ENCODE data around the gene ERFL. TPM values are rescaled to one million over a fixed set of nuclear protein-coding genes. Genes with fewer than 3 reads are reported as not detected.

ERFL gene
- total and polyA plus RNA-seq, 4 donors, result 0.46 to 0.81 (median 0.51) TPM; not detected in 1

DNA sequence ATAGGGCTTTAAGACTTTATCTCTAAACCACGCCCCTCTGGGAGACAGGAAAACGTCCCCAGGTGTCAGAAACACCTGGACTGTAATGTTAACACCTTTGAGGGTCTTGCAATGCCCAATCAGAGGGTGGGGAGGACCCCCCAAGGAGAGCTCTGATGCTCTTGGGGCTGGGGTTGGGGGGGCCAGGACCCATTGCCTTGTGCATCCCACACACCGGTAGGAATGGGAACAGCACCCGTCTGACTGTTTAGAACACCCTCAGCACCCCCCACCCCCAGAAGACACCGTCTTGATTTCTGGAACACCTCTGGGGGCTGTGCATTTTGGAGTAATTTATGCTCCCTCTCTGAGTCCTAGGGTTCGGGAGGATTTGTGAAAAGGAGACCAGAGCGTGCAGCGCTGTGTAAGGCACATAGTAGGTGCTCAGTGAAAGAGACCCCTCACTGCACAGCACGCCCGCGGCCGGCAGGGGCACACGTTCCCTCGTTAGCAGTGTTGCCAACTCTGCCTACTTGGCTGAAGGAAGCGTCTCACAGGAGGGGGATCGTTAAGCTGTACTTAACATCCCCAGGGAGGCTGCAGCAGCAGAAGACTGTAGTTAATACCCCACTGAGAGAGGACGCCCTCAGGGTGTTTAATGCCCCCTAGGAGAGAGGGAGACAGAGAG is 2.8 kb upstream of the ERFL start:
- no peak for DNase-seq
- Histone ChIP-seq H3K4me3 (ENCODE audit: low read length in 2 of 2) (no peak overlapping the region), H3K9me3 (ENCODE audit: control insufficient read depth, low read length) (peaks cover 3% of the 10 kb centered on the region), H3K27me3 (ENCODE audit: control insufficient read depth in 1 of 2, insufficient read depth in 2 of 2, low read length in 1 of 2) (peaks cover 0 to 3% of the 10 kb centered on the region in 2 donors), H3K36me3 (ENCODE audit: control insufficient read depth in 1 of 2, insufficient read depth in 2 of 2, low read length in 1 of 2) (no peaks in the 10 kb centered on the region), H3K4me1 (ENCODE audit: control insufficient read depth in 1 of 2, insufficient read depth in 2 of 2, low read length in 2 of 2) (no peaks in the 10 kb centered on the region), H3K27ac (ENCODE audit: low read depth in 1 of 2, low read length in 2 of 2) (no peak overlapping the region)
- 5 to 7% methylated on average over 17 of the region's 17 CpGs for WGBS, 2 donors
- ATAC-seq (ENCODE audit: low FRiP score), result no peak
- intact Hi-C loops (cut with DNase I), result no loop called here

DNA sequence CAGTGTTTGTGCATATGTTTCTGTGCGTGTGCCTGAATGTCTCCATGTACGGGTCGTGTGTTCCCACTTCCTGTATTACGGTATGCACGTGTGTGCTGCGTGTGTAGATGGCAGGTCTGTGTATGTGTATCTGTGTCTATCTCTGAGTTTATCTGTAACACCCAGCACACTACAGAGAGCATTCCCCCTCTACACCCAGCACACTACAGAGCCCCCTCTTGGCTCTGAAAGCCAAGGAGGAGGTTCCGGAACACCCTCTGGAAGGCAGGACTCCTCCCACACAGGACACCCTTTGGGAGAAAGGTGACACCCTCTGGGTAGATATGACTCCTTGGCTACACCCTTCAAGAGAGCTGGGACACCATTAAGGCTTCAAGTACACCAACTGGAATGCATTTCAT is 2.1 kb upstream of the ERFL start:
- intact Hi-C loops (cut with DNase I), result no loop called here
- Histone ChIP-seq H3K9me3 (ENCODE audit: control insufficient read depth, low read length) (peaks cover 5% of the 10 kb centered on the region), H3K27me3 (ENCODE audit: control insufficient read depth in 1 of 2, insufficient read depth in 2 of 2, low read length in 1 of 2) (peaks cover 0 to 3% of the 10 kb centered on the region in 2 donors), H3K36me3 (ENCODE audit: control insufficient read depth in 1 of 2, insufficient read depth in 2 of 2, low read length in 1 of 2) (no peaks in the 10 kb centered on the region), H3K27ac (ENCODE audit: low read depth in 1 of 2, low read length in 2 of 2) (no peak overlapping the region), H3K4me1 (ENCODE audit: control insufficient read depth in 1 of 2, insufficient read depth in 2 of 2, low read length in 2 of 2) (no peaks in the 10 kb centered on the region), H3K4me3 (ENCODE audit: low read length in 2 of 2) (no peak overlapping the region)
- no peak for DNase-seq
- ATAC-seq (ENCODE audit: low FRiP score), result no peak
- WGBS, 2 donors, result 18 to 22% methylated on average over 7 of the region's 7 CpGs

DNA sequence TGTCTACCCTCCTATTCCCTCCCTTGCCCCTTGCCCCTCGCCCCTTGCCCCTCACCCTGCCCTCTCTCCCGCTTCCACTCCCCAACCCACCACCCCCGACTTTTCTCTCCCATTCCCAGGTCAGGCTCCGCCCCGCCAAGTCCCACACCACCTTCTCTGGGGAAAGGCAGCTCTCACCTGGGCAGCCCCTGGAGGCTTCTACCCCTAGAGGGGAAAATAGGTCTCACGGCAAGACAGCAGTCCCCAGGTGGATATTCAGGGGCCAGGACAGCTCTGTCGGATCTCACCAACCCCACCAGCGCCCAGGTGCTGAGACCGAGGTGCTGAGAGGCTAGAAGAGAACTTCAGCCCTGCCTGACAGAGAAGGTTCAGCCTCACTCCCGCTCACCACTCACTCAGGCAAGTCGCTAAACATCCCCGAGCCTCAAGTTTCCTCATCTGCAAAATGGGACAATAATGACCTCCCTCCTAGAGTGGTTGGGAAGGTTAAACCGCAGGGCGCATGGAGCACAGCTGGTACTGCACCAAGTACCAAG is 1.4 kb upstream of the ERFL start:
- H3K27me3 ChIP-seq (ENCODE audit: control insufficient read depth in 1 of 2, insufficient read depth in 2 of 2, low read length in 1 of 2), result peaks cover 0 to 3% of the 10 kb centered on the region in 2 donors

DNA sequence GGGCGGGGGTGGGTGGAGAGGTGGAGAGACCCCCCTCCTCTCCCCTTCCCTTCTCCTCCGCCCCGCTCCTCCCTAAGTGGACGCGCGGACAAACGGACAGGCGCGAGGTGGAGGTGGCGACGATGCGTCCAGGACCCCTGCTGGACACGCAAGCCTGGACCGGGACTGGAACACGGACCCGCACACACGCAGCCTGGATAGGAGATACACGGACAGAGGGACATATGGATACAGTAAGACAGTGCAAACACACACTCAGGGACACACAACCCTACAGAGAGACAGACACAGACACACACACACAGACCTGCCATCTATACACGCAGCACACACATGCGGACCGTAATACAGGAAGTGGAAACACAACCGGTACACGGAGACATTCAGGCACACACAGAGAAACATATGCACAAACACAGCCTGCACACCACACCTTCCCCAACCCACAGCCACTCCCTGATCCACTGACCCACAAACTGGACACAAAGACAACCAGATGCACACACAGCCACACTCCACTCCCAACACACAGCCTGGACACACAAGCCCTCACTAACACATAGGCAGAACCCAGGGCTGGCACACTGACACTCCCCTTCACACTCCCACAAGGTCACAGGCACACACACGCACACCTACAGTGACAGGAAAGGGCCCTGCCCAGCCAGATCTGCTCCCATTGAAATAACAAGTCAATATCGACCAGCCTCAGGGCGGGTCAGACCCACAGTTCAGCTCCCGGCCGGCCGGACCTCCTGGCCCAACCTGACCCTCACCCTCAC is 696 bp upstream of the ERFL start:
- DNase-seq (no peak), ATAC-seq (ENCODE audit: low FRiP score) (no peak)
- peaks cover 5% of the 10 kb centered on the region for H3K9me3 ChIP-seq (ENCODE audit: control insufficient read depth, low read length)
- no peaks in the 10 kb centered on the region for H3K4me1 ChIP-seq (ENCODE audit: control insufficient read depth in 1 of 2, insufficient read depth in 2 of 2, low read length in 2 of 2)
- no peak overlapping the region for H3K4me3 ChIP-seq (ENCODE audit: low read length in 2 of 2)
- H3K27me3 ChIP-seq (ENCODE audit: control insufficient read depth in 1 of 2, insufficient read depth in 2 of 2, low read length in 1 of 2), result peaks cover 0 to 3% of the 10 kb centered on the region in 2 donors
- 3 to 5% methylated on average over 23 to 29 of the region's 29 CpGs for WGBS, 2 donors
- H3K27ac ChIP-seq (ENCODE audit: low read depth in 1 of 2, low read length in 2 of 2), result no peak overlapping the region
- intact Hi-C loops (cut with DNase I), result no loop called here
- no peaks in the 10 kb centered on the region for H3K36me3 ChIP-seq (ENCODE audit: control insufficient read depth in 1 of 2, insufficient read depth in 2 of 2, low read length in 1 of 2)

More for the DNA sequence above, 1.4 kb upstream of the ERFL start:
- H3K4me1 ChIP-seq (ENCODE audit: control insufficient read depth in 1 of 2, insufficient read depth in 2 of 2, low read length in 2 of 2), result no peaks in the 10 kb centered on the region
- no peak overlapping the region for H3K4me3 ChIP-seq (ENCODE audit: low read length in 2 of 2)
- intact Hi-C loops (cut with DNase I), result no loop called here
- H3K36me3 ChIP-seq (ENCODE audit: control insufficient read depth in 1 of 2, insufficient read depth in 2 of 2, low read length in 1 of 2), result no peaks in the 10 kb centered on the region
- WGBS, 2 donors, result 18 to 19% methylated on average over 14 of the region's 14 CpGs
- DNase-seq, result no peak
- H3K9me3 ChIP-seq (ENCODE audit: control insufficient read depth, low read length), result peaks cover 5% of the 10 kb centered on the region
- ATAC-seq (ENCODE audit: low FRiP score), result no peak
- no peak overlapping the region for H3K27ac ChIP-seq (ENCODE audit: low read depth in 1 of 2, low read length in 2 of 2)

DNA sequence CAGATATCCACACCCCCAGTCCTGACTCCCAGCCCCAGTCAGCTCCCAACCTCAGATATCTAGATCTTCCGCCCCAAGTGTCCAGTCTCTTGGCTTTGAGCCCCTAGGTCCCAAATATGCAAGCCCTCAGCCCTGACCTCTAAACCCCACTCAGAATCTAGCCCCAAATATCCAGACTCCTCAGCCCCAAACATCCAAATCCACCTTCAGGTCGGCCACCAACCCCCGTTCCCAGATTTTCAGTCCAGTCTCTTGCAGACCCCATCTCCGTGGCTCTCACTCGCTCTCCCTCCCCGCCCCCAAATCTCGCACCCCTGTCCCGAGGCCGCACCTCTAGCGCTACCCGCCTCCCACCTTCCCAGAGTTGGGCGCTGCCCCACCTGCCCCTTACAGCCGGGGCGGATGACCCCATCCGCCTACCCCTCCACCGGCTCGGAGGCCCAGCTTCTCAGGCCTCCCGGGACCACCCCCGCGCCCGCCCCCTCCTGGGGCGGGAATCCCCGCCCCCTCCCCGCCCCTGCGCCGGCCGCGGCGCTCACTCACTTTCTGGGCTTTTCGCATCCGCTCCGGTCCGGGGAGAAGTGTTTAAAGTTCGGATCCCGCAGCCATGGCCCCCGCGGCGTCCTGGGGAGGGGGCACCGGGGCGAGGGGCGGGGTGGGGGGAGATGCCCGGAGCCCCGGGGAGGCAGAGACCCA is 604 bp downstream of the ERFL start:
- DNase-seq (no peak), ATAC-seq (ENCODE audit: low FRiP score) (no peak)
- Histone ChIP-seq H3K4me1 (ENCODE audit: control insufficient read depth in 1 of 2, insufficient read depth in 2 of 2, low read length in 2 of 2) (no peaks in the 10 kb centered on the region), H3K9me3 (ENCODE audit: control insufficient read depth, low read length) (peaks cover 5% of the 10 kb centered on the region), H3K4me3 (ENCODE audit: low read length in 2 of 2) (no peak overlapping the region), H3K27me3 (ENCODE audit: control insufficient read depth in 1 of 2, insufficient read depth in 2 of 2, low read length in 1 of 2) (peaks cover 0 to 3% of the 10 kb centered on the region in 2 donors), H3K36me3 (ENCODE audit: control insufficient read depth in 1 of 2, insufficient read depth in 2 of 2, low read length in 1 of 2) (no peaks in the 10 kb centered on the region), H3K27ac (ENCODE audit: low read depth in 1 of 2, low read length in 2 of 2) (no peak overlapping the region)
- intact Hi-C loops (cut with DNase I), result no loop called here
- WGBS, 2 donors, result 7 to 8% methylated on average over 36 to 43 of the region's 43 CpGs

DNA sequence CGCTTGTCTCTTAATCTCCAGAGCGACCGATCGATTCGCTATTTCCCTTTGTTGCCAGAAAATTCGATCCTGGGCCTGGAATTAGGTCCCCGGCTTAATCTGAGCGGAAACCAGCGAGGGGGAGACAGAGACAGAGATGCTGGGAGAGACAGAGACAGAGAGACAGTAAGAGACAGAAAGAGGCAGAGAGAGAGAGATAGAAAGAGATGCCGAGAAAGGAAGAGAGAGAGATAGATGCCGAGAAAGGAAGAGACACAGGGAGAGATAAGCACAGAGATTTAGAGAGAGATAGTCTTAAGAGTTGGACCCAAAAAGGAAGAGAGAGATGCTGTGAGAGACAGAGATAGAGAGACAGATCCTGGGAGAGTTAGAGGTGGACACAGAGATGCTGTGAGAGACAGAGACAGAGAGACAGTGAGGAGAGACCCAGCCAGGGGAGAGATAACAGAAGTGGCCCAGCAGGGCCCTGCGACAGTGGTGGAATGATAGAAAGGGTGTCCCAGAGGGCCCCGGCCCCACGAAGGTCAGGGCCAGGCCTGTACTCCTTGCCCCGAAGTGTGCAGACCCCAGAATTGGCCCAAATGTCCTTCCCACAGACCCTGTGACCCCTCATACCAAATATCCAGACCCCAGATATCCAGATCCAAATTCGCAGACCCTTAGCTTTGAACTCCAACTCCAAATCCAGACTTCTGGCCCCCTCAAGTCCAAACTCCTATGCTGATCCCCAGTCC is 1.3 kb downstream of the ERFL start:
- H3K4me1 ChIP-seq (ENCODE audit: control insufficient read depth in 1 of 2, insufficient read depth in 2 of 2, low read length in 2 of 2), result no peaks in the 10 kb centered on the region
- 54 to 55% methylated on average over 16 of the region's 16 CpGs for WGBS, 2 donors
- no peak overlapping the region for H3K27ac ChIP-seq (ENCODE audit: low read depth in 1 of 2, low read length in 2 of 2)
- H3K36me3 ChIP-seq (ENCODE audit: control insufficient read depth in 1 of 2, insufficient read depth in 2 of 2, low read length in 1 of 2), result no peaks in the 10 kb centered on the region
- peaks cover 5% of the 10 kb centered on the region for H3K9me3 ChIP-seq (ENCODE audit: control insufficient read depth, low read length)
- H3K27me3 ChIP-seq (ENCODE audit: control insufficient read depth in 1 of 2, insufficient read depth in 2 of 2, low read length in 1 of 2), result peaks cover 0 to 3% of the 10 kb centered on the region in 2 donors
- intact Hi-C loops (cut with DNase I), result no loop called here
- H3K4me3 ChIP-seq (ENCODE audit: low read length in 2 of 2), result no peak overlapping the region
- DNase-seq (no peak), ATAC-seq (ENCODE audit: low FRiP score) (no peak)

DNA sequence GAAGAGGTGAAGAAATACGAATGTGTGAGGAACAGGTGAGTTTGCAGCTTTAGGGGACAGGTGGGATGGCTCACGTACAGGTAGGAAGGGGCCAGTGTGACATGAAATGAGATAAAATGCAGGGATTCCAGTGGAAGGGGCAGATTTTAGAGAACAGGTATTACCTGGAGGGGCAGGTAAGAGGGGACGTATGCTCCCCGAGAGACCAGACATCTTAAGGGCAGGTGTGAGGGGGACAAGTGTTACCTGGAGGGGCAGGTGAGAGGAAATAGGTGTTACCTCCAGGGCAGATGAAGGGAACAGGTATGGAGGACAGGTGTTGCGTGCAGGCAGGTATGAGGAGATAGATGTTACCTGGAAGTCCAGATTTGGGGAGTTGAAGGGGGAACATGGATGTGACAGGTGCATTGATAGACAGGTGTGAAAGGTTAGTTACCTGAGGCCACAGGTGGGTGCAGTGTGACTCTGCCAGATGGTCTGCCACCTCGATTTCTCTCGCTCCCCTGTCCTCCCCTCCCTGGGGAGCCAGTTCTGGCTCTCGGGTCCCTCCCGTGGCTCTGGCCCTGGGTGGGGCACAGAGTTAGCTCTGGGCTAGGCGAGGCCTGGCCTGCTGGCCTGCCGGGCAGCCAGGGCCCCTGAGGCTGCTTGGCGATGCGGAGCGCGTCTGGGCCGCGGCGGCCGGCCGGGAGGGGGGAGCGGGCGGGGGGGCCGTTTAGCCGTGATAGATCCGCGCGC is 2.1 kb downstream of the ERFL start:
- no peak overlapping the region for H3K4me3 ChIP-seq (ENCODE audit: low read length in 2 of 2)
- ATAC-seq (ENCODE audit: low FRiP score), result no peak
- H3K27ac ChIP-seq (ENCODE audit: low read depth in 1 of 2, low read length in 2 of 2), result no peak overlapping the region
- intact Hi-C loops (cut with DNase I), result no loop called here
- H3K4me1 ChIP-seq (ENCODE audit: control insufficient read depth in 1 of 2, insufficient read depth in 2 of 2, low read length in 2 of 2), result no peaks in the 10 kb centered on the region
- WGBS, 2 donors, result 26 to 30% methylated on average over 27 of the region's 27 CpGs
- no peak for DNase-seq
- H3K36me3 ChIP-seq (ENCODE audit: control insufficient read depth in 1 of 2, insufficient read depth in 2 of 2, low read length in 1 of 2), result no peaks in the 10 kb centered on the region
- H3K27me3 ChIP-seq (ENCODE audit: control insufficient read depth in 1 of 2, insufficient read depth in 2 of 2, low read length in 1 of 2), result peaks cover 0 to 1% of the 10 kb centered on the region in 2 donors
- H3K9me3 ChIP-seq (ENCODE audit: control insufficient read depth, low read length), result peaks cover 5% of the 10 kb centered on the region
